ENCODE measurements around the gene BANF1. TPM values are rescaled to one million over a fixed set of nuclear protein-coding genes. Genes with fewer than 3 reads are reported as not detected.

Gene BANF1
- total and polyA plus RNA-seq, 2 donors (not counting 1 experiment from before 2014, with no cell fraction given), result 74.3 to 99.3 TPM

DNA sequence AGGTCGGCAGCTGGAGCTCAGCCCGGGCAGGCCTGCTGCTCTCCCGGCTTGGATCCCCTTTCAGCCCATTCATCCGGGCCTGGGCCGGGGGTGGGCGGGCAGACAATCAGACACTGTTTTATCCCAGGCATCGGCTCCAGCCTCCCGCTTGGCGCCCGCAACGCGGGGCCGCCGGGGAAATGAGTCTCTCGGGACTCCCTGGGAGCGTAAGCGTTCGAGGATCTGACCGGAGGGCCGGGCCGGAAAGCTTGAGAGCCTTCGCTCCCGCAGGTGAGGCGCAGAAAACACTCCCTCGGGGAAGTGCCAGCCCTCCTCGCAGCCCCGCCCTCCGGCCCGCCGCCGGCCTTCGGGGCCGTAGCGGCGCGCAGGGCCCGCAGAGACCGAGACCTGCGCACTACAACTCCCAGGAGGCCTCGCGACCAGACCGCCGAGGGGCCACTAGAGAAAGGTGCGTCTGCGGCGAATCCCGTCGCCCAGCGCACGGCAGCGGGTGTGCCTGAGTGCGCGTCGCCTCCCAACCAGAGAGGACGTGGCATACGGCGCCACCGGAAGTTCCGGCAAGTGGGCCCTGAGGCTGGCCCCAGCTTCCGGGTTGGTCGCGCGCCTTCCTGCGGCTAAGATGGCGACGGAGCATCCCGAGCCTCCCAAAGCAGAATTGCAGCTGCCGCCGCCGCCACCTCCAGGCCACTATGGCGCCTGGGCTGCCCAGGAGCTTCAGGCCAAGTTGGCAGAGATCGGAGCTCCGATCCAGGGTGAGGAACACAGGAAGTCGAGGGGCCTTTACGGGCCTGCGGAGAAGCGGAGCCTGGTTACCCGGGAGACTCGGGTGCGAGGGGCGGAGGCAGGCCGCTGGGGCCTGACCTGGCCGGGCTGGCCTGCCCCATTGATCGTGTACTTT lies 49.7 kb downstream of the BANF1 start, which contains the start of gene SF3B2:
SF3B2 (plus strand) TSS at position 599 of the 898 bp plus-strand sequence; CDS start at position 620, 21 bp downstream.
- Mint-ChIP-seq H3K27ac (peak within 1 kb of the TSS; percentile 96), H3K4me1 (peaks cover 29% of the 10 kb centered on the region), H3K9me3 (ENCODE audit: insufficient read depth) (no peaks in the 10 kb centered on the region), H3K27me3 (peaks cover 12% of the 10 kb centered on the region), H3K4me3 (peak within 1 kb of the TSS; percentile 99)
- Histone ChIP-seq H3K36me3 (replicated peaks in 1 of 2; ENCODE audit: control extremely low read depth in 1 of 2, control insufficient read depth in 1 of 2, extremely low read depth in 1 of 2, insufficient read depth in 2 of 2, low read length in 1 of 2) (peaks cover 0 to 33% of the 10 kb centered on the region in 2 experiments), H3K4me1 (ENCODE audit: control insufficient read depth in 2 of 2, insufficient read depth in 2 of 2, low read length in 2 of 2) (peaks cover 25 to 29% of the 10 kb centered on the region in 2 donors), H3K9ac (ENCODE audit: low read length) (peak within 1 kb of the TSS; percentile 92), H3K4me3 (ENCODE audit: control extremely low read depth in 1 of 5, extremely low read depth in 1 of 5, insufficient read depth in 1 of 5, low read depth in 2 of 5, low read length in 4 of 5) (peak within 1 kb of the TSS; percentile 78 to 99 (median 88)), H4K20me1 (ENCODE audit: control insufficient read depth, insufficient read depth, low read length, poor library complexity, severe bottlenecking) (peaks cover 30% of the 10 kb centered on the region), H2AFZ (ENCODE audit: insufficient read depth, low read depth, low read length, poor library complexity, severe bottlenecking) (peak within 1 kb of the TSS; percentile 87), H3K9me3 (ENCODE audit: control extremely low read depth in 1 of 3, control insufficient read depth in 2 of 3, insufficient read depth in 1 of 3, low read length in 2 of 3) (no peaks in the 10 kb centered on the region), H3K27ac (ENCODE audit: low read length in 2 of 2) (peak within 1 kb of the TSS; percentile 61 to 85), H3K4me2 (replicated peaks; ENCODE audit: low read depth, low read length, poor library complexity, severe bottlenecking) (peak within 1 kb of the TSS; percentile 93), H3K27me3 (replicated peaks in 1 of 4; ENCODE audit: control extremely low read depth in 1 of 4, control insufficient read depth in 3 of 4, insufficient read depth in 4 of 4, low read length in 3 of 4) (peaks cover 0 to 27% (median 5%) of the 10 kb centered on the region in 4 experiments), H3K79me2 (ENCODE audit: control insufficient read depth, insufficient read depth, low read length) (peaks cover 71% of the 10 kb centered on the region)
- ChIA-PET POLR2A (interaction anchor here (0.5 to 1.7 kb wide), 12 partner anchors 16 to 664 kb away, joined by 3 to 9 read pairs (median 4); partner anchors contain the start of genes BANF1 and NEAT1), CTCF (interaction anchor here (0.7 to 8.0 kb wide), 12 partner anchors 8 to 341 kb away, joined by 3 to 78 read pairs (median 4); partner anchors contain the start of genes KAT5, PACS1, SNX32 and YIF1A)
- DNase-seq (peak; percentile 98), ATAC-seq (ENCODE audit: low read depth) (peak; percentile 98)
- TF ChIP-seq, protein P1, sequence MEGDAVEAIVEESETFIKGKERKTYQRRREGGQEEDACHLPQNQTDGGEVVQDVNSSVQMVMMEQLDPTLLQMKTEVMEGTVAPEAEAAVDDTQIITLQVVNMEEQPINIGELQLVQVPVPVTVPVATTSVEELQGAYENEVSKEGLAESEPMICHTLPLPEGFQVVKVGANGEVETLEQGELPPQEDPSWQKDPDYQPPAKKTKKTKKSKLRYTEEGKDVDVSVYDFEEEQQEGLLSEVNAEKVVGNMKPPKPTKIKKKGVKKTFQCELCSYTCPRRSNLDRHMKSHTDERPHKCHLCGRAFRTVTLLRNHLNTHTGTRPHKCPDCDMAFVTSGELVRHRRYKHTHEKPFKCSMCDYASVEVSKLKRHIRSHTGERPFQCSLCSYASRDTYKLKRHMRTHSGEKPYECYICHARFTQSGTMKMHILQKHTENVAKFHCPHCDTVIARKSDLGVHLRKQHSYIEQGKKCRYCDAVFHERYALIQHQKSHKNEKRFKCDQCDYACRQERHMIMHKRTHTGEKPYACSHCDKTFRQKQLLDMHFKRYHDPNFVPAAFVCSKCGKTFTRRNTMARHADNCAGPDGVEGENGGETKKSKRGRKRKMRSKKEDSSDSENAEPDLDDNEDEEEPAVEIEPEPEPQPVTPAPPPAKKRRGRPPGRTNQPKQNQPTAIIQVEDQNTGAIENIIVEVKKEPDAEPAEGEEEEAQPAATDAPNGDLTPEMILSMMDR (IDR thresholded peaks at IDR 0.05), result no peak
- TF ChIP-seq EZH2 (IDR thresholded peaks at IDR 0.05; ENCODE audit: borderline replicate concordance, insufficient read depth, low read depth, low read length, poor library complexity, severe bottlenecking), result no peak
- intact Hi-C loops (cut with micrococcal nuclease), result loop anchor here (1.0 to 5.0 kb wide), 8 partner anchors 18 to 216 kb away; partner anchors contain the start of genes BANF1, CFL1, EFEMP2 and EIF1AD
- under 1% methylated on average over 84 of the region's 84 CpGs for WGBS (ENCODE audit: insufficient coverage)
